Lung (tissue), 12 donors: ENCODE results near the gene ZNF519. TPM values are rescaled to one million over a fixed set of nuclear protein-coding genes. Genes with fewer than 3 reads are reported as not detected.

Experiments
- ATAC-seq: fragments of 200-7000 bp; cut with Tn5 transposase; one replicate; pipeline ENCODE4 v1.9.1; 2020; ENCODE audit warnings: moderate number of reproducible peaks; ENCODE audit not compliant: insufficient read depth, low FRiP score
- DNase-seq, 3 donors: peaks; one replicate each; pipeline ENCODE4 v3.0.0-alpha.2; 2013 to 2017
- H3K27ac ChIP-seq, 2 donors: one replicate each; pipeline ENCODE4 v1.5.1; 2013; ENCODE audit warnings: mild to moderate bottlenecking in 2 of 2, moderate library complexity in 2 of 2, control low read depth in 1 of 2, inconsistent platforms in 1 of 2, low read depth in 1 of 2, low read length in 1 of 2
- H3K27me3 ChIP-seq, 3 donors: one replicate each; pipeline ENCODE4 v1.5.1; 2013; ENCODE audit warnings: low read length in 2 of 3; ENCODE audit not compliant: control insufficient read depth in 3 of 3, insufficient read depth in 3 of 3
- H3K36me3 ChIP-seq, 4 donors: one replicate each; pipeline ENCODE4 v1.5.1; 2013; ENCODE audit warnings: low read length in 4 of 4, mild to moderate bottlenecking in 1 of 4, moderate library complexity in 1 of 4; ENCODE audit not compliant: control insufficient read depth in 4 of 4, insufficient read depth in 4 of 4
- H3K4me1 ChIP-seq, 5 donors: one replicate each; pipeline ENCODE4 v1.5.1; 2013; ENCODE audit warnings: low read length in 5 of 5, mild to moderate bottlenecking in 2 of 5, moderate library complexity in 1 of 5; ENCODE audit not compliant: control insufficient read depth in 5 of 5, insufficient read depth in 5 of 5
- H3K4me3 ChIP-seq: one replicate; pipeline ENCODE4 v1.5.1; 2013; ENCODE audit warnings: mild to moderate bottlenecking, control low read depth, moderate library complexity
- H3K9ac ChIP-seq, 2 donors: one replicate each; pipeline ENCODE4 v1.5.1; 2013; ENCODE audit warnings: low read length in 2 of 2, control low read depth in 1 of 2; ENCODE audit not compliant: insufficient read depth in 1 of 2
- H3K9me3 ChIP-seq, 4 donors: one replicate each; pipeline ENCODE4 v1.5.1; 2013; ENCODE audit warnings: low read length in 3 of 4, mild to moderate bottlenecking in 1 of 4, moderate library complexity in 1 of 4; ENCODE audit not compliant: control insufficient read depth in 4 of 4, insufficient read depth in 3 of 4
- WGBS, 2 donors: extraction: QIAGEN DNeasy Blood & Tissue Kit; methylation state at CpG; one replicate each; pipeline ENCODE4 v1.1.7; 2013; 5-methylcytosine and 5-hydroxymethylcytosine counted together
- polyA plus RNA-seq, 2 donors: library from polyadenylated mRNA; stranded (reverse); fragments of 200-250 nt; gene quantifications; one replicate each; pipeline ENCODE4 v1.2.1, GENCODE V29; 2013
- total RNA-seq, 2 donors: library from RNA; depleted of rRNA in 1 of 2; stranded (reverse); fragments of >200 nt in 1 of 2; gene quantifications; one replicate each; pipeline ENCODE4 v1.2.1, GENCODE V29; 2014 to 2021
- TF ChIP-seq, protein P1 (sequence below): IDR thresholded peaks from 2 replicates; pipeline ENCODE4 v1.5.1; 2012; ENCODE audit warnings: mild to moderate bottlenecking; ENCODE audit errors: control extremely low read depth, extremely low read depth
- donor health status: control.
- donor health status: control.
- donor health status: Bipolar disorder and iron deficiency.
- donor health status: healthy.
- donor health status: DM: yes; HTN: yes; CAD: no.

Gene ZNF519
- total and polyA plus RNA-seq, 4 donors, result 0.70 to 17.2 (median 3.2) TPM

DNA sequence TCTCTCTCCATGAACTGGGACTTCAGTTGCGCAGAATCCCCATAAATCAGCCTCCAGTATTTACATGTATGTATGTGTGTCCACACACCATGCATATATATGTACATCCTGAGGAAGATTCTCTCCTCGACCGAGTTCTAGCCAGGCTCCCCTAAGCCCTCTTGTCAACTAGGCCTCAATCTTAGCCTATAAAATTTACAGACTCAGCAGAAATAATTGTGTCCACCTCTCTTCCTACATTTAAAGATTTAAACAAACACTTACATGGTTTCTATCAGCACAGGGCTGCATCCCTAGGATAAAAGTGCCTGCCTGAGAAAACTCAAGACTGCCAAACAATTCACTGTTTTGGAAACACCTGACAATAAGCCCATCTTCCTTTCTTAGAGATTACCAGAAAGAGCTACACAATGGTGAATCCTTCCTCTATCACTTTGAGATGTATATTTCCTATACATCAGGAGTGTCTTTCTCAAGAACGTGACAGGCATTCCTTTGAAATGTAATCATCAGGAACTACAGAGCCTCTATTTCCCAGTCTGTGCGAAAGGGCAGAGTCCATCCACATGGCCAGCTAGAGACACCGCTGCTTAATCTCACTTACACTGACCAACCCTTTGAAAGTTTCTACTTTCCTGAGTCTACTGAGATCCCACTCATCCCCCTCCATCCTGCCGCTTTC, 39.5 kb downstream of the ZNF519 start:
- TF ChIP-seq, protein P1, sequence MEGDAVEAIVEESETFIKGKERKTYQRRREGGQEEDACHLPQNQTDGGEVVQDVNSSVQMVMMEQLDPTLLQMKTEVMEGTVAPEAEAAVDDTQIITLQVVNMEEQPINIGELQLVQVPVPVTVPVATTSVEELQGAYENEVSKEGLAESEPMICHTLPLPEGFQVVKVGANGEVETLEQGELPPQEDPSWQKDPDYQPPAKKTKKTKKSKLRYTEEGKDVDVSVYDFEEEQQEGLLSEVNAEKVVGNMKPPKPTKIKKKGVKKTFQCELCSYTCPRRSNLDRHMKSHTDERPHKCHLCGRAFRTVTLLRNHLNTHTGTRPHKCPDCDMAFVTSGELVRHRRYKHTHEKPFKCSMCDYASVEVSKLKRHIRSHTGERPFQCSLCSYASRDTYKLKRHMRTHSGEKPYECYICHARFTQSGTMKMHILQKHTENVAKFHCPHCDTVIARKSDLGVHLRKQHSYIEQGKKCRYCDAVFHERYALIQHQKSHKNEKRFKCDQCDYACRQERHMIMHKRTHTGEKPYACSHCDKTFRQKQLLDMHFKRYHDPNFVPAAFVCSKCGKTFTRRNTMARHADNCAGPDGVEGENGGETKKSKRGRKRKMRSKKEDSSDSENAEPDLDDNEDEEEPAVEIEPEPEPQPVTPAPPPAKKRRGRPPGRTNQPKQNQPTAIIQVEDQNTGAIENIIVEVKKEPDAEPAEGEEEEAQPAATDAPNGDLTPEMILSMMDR, result no peak
- Histone ChIP-seq H3K27me3 (no peaks in the 10 kb centered on the region), H3K27ac (no peak overlapping the region), H3K4me3 (no peak overlapping the region), H3K9me3 (no peaks in the 10 kb centered on the region), H3K9ac (no peak overlapping the region), H3K36me3 (no peaks in the 10 kb centered on the region), H3K4me1 (no peaks in the 10 kb centered on the region)
- no peak for ATAC-seq
- DNase-seq, result no peak
- WGBS, 2 donors, result 93% methylated on average over 7 of the region's 7 CpGs

- Histone ChIP-seq H3K36me3 (no peaks in the 10 kb centered on the region), H3K4me3 (no peak overlapping the region), H3K27ac (no peak overlapping the region), H3K9me3 (no peaks in the 10 kb centered on the region), H3K27me3 (no peaks in the 10 kb centered on the region), H3K4me1 (peaks cover 0 to 3% (median 0%) of the 10 kb centered on the region in 5 donors), H3K9ac (no peak overlapping the region)
- no peak for DNase-seq
- TF ChIP-seq, protein P1, result no peak
- 84 to 90% methylated on average over 10 of the region's 10 CpGs for WGBS, 2 donors
- no peak for ATAC-seq
Observed at GRCh38 chr18:14089781-14090180, 42.5 kb downstream of the ZNF519 start.

- H3K27ac ChIP-seq, result no peak overlapping the region
- no peak for ATAC-seq
- no peaks in the 10 kb centered on the region for H3K36me3 ChIP-seq
- H3K9me3 ChIP-seq, result no peaks in the 10 kb centered on the region
- no peaks in the 10 kb centered on the region for H3K27me3 ChIP-seq
- H3K4me3 ChIP-seq, result no peak overlapping the region
- TF ChIP-seq, protein P1, result no peak
- DNase-seq, result peak in 2 of 3 donors; percentile 5 to 9
- no peak overlapping the region for H3K9ac ChIP-seq
- H3K4me1 ChIP-seq, result peaks cover 0 to 3% (median 0%) of the 10 kb centered on the region in 5 donors
- WGBS, 2 donors, result 82 to 90% methylated on average over 2 of the region's 2 CpGs
Observed at GRCh38 chr18:14089191-14089590, 43.0 kb downstream of the ZNF519 start.
